ENCODE results near the gene UGT2B7. TPM values are rescaled to one million over a fixed set of nuclear protein-coding genes. Genes with fewer than 3 reads are reported as not detected.

Gene UGT2B7
- total RNA-seq, 1 donor from 2014 or later: not detected

DNA sequence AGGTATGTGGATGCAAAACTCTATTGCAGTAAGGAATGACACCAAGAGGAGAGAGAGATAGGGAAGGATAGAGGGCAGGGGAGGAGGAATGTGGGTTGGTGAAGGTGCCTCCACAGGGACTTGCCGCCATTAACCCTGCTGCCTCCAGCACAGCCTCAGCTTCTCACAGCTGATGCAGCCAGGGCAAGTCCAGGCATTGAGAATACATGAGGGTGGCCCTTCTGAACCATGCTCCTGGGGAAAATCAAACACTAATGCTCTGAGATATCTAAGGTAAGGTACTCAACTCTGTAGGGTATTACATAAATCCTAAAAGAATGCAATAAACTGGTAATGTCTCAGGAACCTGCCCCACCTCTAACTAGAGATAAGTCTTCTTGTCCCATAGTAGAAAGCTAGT lies 28.7 kb downstream of the UGT2B7 start:
- H3K27ac Mint-ChIP-seq: no peak overlapping the region

GRCh38 chr4:69126024-69126423 lies 29.8 kb downstream of the UGT2B7 start:
- no peak overlapping the region for H3K27ac Mint-ChIP-seq
- TF ChIP-seq, protein P1, sequence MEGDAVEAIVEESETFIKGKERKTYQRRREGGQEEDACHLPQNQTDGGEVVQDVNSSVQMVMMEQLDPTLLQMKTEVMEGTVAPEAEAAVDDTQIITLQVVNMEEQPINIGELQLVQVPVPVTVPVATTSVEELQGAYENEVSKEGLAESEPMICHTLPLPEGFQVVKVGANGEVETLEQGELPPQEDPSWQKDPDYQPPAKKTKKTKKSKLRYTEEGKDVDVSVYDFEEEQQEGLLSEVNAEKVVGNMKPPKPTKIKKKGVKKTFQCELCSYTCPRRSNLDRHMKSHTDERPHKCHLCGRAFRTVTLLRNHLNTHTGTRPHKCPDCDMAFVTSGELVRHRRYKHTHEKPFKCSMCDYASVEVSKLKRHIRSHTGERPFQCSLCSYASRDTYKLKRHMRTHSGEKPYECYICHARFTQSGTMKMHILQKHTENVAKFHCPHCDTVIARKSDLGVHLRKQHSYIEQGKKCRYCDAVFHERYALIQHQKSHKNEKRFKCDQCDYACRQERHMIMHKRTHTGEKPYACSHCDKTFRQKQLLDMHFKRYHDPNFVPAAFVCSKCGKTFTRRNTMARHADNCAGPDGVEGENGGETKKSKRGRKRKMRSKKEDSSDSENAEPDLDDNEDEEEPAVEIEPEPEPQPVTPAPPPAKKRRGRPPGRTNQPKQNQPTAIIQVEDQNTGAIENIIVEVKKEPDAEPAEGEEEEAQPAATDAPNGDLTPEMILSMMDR (IDR thresholded peaks at IDR 0.05; ENCODE audit: unreplicated experiment): no peak
- no peak for DNase-seq (ENCODE audit: low spot score in 2 of 2, unreplicated experiment in 2 of 2)
- no peaks in the 10 kb centered on the region for H3K27me3 Mint-ChIP-seq (ENCODE audit: low read depth)
- no peak overlapping the region for H3K4me3 Mint-ChIP-seq
- H3K36me3 Mint-ChIP-seq: peaks cover 2% of the 10 kb centered on the region
- H3K4me1 Mint-ChIP-seq: peaks cover 9% of the 10 kb centered on the region
- peaks cover 5% of the 10 kb centered on the region for H3K9me3 Mint-ChIP-seq

More for the DNA sequence above, 28.7 kb downstream of the UGT2B7 start:
- H3K9me3 Mint-ChIP-seq: peaks cover 5% of the 10 kb centered on the region
- H3K4me3 Mint-ChIP-seq: no peak overlapping the region
- TF ChIP-seq, protein P1 (IDR thresholded peaks at IDR 0.05; ENCODE audit: unreplicated experiment): no peak
- H3K36me3 Mint-ChIP-seq: peaks cover 2% of the 10 kb centered on the region
- no peaks in the 10 kb centered on the region for H3K27me3 Mint-ChIP-seq (ENCODE audit: low read depth)
- peaks cover 9% of the 10 kb centered on the region for H3K4me1 Mint-ChIP-seq
- no peak for DNase-seq (ENCODE audit: low spot score in 2 of 2, unreplicated experiment in 2 of 2)

DNA sequence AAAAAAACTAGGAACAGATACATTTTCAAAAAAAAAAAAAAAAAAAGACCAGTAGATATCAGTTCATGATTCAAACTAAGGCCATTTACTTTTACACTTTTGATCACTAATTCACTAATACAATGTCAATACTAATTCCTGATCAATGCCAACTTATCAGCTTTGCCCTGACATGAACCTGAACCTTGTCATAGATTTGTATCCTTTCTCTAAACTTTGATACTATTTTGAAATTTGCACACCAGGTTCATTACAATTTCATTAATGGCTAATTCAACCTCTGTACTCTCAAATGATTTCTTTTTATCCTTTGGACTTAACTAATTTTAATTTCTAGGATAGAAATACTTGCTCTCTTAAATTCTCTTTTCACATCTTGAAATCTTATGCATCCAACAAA lies 37.7 kb downstream of the UGT2B7 start:
- H3K36me3 Mint-ChIP-seq: no peaks in the 10 kb centered on the region
- H3K27ac Mint-ChIP-seq: no peak overlapping the region
- no peak for DNase-seq (ENCODE audit: low spot score in 2 of 2, unreplicated experiment in 2 of 2)
- H3K9me3 Mint-ChIP-seq: no peaks in the 10 kb centered on the region
- H3K4me3 Mint-ChIP-seq: no peak overlapping the region
- no peaks in the 10 kb centered on the region for H3K27me3 Mint-ChIP-seq (ENCODE audit: low read depth)
- no peaks in the 10 kb centered on the region for H3K4me1 Mint-ChIP-seq
- TF ChIP-seq, protein P1 (IDR thresholded peaks at IDR 0.05; ENCODE audit: unreplicated experiment): no peak

- Mint-ChIP-seq H3K9me3 (no peaks in the 10 kb centered on the region), H3K36me3 (no peaks in the 10 kb centered on the region), H3K4me3 (no peak overlapping the region), H3K4me1 (no peaks in the 10 kb centered on the region), H3K27ac (no peak overlapping the region), H3K27me3 (ENCODE audit: low read depth) (no peaks in the 10 kb centered on the region)
- TF ChIP-seq, protein P1 (IDR thresholded peaks at IDR 0.05; ENCODE audit: unreplicated experiment): no peak
- DNase-seq (ENCODE audit: low spot score in 2 of 2, unreplicated experiment in 2 of 2): no peak
Measured at GRCh38 chr4:69134471-69134870, 38.2 kb downstream of the UGT2B7 start.

DNA sequence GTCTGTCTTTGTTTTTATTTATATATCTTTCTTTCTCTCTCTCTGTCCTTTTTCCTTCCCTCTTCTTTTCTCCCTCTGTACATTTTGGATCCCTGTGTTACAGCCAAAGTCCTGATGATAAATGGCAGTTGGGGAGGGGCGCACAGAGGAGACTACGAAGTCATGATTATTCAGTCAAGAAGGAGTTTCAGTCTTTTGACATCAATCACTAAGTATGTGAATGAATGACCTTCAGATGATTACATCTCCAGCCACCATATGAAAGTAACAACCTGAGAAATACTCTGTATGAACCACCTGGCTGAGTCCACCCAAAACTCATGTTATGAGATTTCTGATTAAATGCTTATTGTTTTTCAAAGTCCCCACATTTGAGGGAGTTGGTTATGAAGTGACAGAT lies 45.0 kb downstream of the UGT2B7 start:
- Mint-ChIP-seq H3K4me3 (no peak overlapping the region), H3K4me1 (peaks cover 12% of the 10 kb centered on the region), H3K36me3 (no peaks in the 10 kb centered on the region), H3K27me3 (ENCODE audit: low read depth) (no peaks in the 10 kb centered on the region), H3K27ac (no peak overlapping the region), H3K9me3 (no peaks in the 10 kb centered on the region)
- DNase-seq (ENCODE audit: low spot score in 2 of 2, unreplicated experiment in 2 of 2): no peak
- TF ChIP-seq, protein P1 (IDR thresholded peaks at IDR 0.05; ENCODE audit: unreplicated experiment): no peak

DNA sequence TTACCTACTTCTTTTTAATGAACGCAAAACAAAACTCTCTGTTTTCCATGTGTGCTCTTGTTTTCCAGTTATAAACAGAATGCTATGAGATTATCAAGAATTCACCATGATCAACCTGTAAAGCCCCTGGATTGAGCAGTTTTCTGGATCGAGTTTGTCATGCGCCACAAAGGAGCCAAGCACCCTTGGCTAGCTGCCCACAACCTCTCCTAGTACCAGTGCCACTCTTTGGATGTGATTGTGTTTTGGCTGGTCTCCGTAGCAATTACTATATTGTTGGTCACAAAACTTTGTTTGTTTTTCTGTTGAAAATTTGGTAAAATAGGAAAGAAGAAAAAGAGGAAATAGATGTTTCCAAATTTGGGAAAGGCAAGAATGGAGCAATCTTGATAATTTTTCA lies 51.1 kb downstream of the UGT2B7 start:
- H3K27me3 Mint-ChIP-seq (ENCODE audit: low read depth): no peaks in the 10 kb centered on the region
- H3K36me3 Mint-ChIP-seq: no peaks in the 10 kb centered on the region
- TF ChIP-seq, protein P1 (IDR thresholded peaks at IDR 0.05; ENCODE audit: unreplicated experiment): no peak
- DNase-seq (ENCODE audit: low spot score in 2 of 2, unreplicated experiment in 2 of 2): no peak
- H3K27ac Mint-ChIP-seq: no peak overlapping the region
- H3K4me1 Mint-ChIP-seq: no peaks in the 10 kb centered on the region
- no peaks in the 10 kb centered on the region for H3K9me3 Mint-ChIP-seq
- H3K4me3 Mint-ChIP-seq: no peak overlapping the region
